GM18511 (cell line): ENCODE results near the gene CSNK1G3.
A peak's percentile ranks its signal among the peaks of the same experiment; 100 is the strongest.

Source experiments
- ATAC-seq: cut with Tn5 transposase; IDR thresholded peaks from one replicate; pipeline ENCODE4 v1.9.1; 2021; ENCODE audit warnings: mild to moderate bottlenecking, moderate library complexity; ENCODE audit not compliant: unreplicated experiment

Gene CSNK1G3

DNA sequence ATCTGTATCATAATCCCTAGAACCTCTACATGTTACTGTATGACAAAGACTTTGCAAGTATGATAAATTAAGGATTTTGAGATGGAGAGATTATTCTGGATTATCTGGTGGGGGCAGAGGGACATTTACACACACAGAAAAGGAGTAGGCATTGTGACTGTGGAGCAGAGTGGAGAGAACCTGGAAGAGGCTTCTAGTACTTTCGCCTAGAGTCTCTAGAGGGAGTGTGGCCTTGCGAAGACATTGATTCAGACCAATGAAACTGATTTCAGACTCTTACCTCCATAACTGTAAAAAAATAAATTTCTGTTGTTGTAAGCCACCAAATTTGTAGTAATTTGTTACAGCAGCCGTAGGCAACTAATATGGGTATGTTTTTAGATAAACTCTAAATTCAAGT lies 45.9 kb downstream of the CSNK1G3 start:
- ATAC-seq = no peak

DNA sequence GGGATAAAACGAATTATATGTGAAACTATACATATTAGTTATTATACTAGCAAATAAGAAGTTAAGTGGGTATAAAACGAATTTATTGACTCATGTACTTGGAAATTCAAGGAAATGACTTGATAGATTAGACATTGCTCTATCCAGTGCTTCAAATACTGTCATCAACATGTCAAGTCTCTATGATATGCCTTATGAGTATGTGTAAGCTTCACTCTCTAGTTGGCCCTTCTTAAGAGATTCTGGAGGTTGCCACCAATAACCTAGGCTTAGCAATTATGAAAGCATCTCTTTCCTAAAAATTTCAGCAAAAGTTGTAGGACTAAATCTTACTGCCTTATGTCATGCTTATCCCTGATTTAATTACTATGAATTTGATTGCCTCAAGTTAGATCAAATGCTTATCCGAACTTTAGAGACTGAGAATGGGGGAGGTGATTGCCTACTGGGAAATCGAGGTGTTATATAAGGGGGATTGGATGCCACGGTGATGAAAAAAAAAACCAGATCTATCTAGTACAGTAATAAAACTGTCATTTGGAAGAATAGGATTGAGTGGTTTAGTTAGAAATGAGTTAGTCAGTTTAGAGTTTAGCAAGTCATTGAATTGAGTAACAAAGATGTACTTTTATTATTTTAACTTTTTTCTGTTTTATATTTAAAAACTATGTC lies 46.9 kb downstream of the CSNK1G3 start:
- ATAC-seq = no peak

DNA sequence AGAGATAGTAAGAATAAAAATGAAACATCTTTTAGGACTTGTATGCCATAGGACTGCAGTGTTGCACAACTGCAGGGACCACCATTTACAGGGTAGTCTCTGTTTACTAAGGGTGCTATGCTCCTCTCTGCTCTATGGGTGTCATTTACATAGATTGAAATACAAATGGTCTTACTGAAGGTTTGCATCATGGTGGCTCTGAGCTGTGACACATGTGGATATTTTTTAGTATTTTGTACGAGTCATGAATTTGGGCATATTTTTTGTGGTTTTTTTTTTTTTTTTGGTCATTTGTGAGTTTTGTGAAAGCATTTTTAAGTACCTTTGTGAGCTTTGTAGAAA lies 47.4 kb downstream of the CSNK1G3 start:
- ATAC-seq = no peak

DNA sequence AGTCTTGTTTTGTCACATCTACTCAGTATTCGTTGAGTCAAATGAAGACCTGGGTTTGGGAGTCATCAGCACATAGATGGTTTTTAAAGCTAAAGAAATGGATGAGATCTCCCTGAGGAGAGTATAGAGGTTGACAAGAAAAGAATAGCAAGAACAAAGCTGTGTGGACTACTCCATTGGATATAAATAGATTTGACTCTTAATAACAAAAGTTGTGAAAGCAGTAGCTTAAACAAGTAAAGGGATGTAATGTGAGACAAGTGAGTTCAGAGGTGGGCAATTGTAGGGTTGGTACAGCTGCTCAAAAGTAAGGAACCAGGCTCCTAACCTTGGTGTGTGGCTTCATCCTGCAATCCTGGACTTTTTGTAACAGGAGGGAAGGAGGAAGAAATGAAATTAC lies 49.3 kb downstream of the CSNK1G3 start:
- no peak for ATAC-seq

DNA sequence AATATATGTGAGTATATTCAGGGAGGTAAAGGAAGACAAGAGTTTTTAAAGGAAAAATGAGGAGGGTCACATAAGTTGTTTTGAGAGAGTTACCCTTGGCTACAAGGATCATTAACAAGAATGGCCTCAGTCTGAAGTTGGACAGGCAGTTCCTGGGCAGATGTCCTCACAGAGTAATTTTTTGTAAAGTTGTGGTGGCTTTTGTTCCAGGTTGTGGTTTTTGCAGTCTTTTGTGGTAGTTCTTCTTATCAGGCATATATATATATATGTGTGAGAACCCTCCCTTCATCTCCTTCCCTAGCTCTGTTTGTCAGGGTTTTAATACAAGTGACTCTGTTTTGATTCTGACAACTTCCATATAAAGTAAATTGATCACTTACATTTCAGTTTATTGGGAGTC lies 60.0 kb downstream of the CSNK1G3 start:
- peak; percentile 78 for ATAC-seq

DNA sequence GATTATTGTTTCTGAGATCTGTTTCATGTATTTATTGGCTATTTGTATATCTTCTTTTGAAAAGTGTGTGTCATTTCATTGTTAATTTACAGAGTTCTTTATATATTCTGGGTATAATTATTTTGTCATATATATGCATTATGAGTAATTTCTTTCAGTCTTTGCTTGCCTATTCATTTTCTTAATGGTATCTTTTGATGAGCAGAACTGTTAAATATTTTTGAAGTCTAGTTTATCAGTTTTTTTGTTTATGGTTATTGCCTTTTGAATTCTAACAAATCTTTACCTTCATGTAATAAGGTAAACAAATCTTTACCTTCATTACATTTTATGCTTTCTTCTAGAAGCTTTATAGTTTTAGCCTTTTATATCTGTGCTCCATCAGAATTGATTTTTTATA lies 66.4 kb downstream of the CSNK1G3 start:
- ATAC-seq = no peak

DNA sequence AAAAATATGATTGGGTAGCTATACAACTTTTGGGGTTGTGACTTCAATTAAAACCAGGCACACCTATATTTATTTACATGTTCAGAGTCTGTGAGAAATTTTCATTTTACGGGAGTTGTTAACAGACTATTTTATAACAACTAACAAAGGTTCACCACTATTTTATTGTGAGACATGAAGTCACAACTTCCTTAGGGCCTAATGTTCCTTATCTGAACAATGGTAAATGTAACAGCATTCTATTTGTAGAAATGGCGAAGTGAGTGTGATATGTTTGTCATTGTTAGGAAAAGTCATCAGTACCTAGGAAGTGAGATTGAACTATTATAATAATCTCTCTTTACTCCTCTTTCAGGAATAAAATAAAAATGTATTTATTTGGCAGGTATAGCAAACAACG lies 67.4 kb downstream of the CSNK1G3 start:
- ATAC-seq = no peak

DNA sequence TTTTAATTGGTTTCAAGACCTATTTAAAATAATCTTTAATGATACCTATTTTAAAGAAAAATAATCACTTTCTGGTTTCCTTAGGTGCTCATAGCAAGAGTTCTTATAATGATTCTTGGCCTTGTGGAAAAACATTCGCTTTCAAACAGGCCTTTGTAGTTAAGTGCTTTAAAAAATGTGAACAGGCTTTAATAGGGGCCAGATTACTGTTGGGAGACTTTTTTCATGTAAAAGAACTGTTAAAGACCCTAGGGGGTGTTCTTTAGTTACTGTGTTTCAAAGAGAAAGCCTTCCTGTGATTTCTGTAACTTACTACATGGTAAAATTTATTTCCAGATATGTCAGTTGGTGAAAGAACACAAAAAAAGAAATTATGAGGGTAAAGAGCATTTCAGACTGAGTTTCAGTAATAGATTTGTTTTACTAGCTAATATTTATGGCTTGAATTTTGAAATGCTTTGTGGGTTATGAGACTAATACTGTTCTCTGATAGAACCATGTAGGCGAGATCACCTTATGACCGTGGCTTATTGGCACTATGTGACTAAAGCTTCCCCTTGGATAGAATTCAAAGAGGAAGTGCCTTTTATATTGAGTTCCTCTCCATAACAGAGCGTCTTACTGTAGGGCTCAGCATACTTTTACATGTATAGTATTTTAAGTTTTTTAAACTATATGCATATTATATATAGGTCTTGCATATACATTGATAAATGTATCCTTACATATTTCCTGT lies 70.7 kb downstream of the CSNK1G3 start:
- no peak for ATAC-seq

DNA sequence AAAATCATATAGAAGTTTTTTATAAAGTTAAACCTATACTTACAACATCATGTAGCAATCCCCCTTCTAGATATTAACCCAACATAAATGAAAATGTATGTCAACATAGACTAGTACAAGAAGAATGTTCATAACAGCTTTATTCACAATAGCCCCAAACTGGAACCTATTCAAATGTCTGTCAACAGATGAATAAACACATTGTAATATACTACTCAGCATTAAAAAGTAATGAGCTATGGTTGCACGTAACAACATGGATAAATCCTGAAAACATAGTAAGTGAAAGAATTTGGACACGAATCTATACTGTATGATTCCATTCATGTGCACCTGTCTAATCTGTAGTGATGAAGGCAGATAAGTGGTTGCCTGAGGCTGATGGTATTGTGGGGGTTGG lies 73.9 kb downstream of the CSNK1G3 start:
- ATAC-seq = no peak

DNA sequence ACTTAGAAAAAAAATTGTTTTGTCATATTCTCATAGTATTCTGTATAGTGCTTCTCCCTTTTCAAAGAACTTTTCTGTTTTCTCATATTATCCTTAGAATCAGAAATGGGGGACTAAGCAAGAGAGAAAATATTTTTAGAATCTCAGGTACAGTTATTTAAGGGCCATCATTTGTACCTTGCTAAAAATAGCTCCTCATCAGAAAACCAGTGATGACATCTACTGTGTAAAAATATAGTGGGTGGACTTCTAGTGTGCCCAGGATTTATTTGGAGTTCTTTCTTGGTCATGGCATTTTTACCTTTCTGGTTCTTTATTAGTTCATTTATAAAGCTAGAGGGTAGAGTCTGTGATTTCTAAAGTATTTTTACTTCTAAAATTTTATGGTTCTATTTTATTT lies 82.5 kb downstream of the CSNK1G3 start:
- ATAC-seq = no peak

DNA sequence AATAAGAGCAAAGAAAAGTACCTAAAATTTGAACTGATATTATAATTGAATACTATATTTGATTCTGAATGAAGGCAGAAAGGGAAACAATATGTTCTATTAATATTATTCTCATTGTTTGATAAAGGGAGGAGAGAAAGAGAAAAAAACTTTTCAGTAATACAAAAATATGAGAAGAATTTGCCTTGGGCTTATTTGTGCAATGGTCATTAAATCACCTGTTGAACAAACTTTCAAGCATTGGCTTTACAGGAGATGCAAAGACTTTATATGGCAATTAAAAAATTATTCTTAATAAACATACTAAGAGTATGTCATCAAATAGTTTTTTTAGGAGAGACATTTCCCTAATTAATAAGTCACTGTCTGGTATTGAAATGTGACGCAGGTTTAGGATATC lies 85.0 kb downstream of the CSNK1G3 start:
- ATAC-seq = no peak

DNA sequence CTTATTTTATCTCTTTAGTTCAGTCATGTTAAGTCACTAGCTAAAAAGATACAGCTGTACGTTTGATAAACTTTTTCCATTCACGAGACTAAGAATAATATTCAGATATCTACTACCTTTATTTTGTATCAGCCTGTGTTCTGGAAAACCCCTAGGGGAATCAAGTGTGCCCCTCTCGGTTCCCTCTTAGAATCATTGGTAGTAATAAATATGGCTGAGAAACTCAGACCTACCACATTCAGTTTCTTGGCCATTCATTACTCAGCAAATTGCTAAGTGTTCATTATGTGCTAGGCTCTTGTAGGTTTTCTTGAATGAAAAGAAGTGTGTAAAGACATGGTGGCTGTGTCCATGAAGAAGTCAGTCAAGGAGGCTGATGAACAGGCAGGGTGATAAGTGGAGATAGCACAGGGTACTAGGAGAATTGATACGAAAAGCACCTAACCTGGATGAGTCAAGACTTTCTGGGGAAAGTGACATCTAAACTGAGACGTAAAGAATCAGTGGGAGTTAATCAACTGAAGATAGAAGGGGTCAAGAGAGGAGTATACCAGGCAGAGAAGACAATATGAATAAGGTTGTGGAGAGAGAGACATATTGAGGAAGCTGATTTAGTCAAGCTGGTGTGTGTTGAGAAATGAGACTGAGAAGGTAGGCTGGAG lies 86.2 kb downstream of the CSNK1G3 start:
- ATAC-seq = peak; percentile 60

DNA sequence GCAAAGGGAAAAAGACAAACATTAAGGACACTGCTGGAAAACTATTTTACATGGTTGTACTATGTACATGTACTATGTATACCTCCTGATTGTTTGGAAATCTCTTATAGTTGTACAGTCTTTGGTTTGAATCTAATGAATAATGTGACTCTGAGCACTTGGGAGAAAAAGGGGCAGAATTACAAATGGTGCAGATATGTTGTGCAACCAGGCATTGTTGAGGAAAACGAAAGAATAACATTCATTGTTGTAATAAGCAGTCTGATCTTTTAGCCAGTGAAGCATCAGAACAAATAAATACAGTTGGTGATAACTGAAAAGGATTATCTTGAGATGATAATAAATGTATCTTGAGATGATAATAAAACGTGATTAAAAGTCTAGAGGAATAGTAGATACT lies 87.2 kb downstream of the CSNK1G3 start:
- ATAC-seq = no peak

DNA sequence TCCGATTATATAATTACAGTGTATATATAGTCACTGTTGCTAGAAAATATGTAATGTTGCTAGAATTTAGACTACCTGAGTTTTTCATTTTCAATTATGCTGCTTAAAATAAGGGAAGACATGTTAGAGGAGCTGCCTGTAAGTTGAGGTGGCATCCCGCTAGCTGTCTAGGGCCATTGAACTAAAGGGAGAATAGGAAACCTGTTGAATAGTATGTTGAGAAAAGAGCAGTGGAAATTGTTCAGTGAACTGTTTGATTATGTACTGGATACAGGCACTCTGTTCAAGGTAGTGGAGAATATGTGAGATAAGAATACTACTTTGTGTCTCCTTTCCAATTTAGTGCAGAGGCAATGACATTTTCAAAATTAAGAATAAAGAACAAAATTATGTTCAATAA lies 89.6 kb downstream of the CSNK1G3 start:
- ATAC-seq = no peak

DNA sequence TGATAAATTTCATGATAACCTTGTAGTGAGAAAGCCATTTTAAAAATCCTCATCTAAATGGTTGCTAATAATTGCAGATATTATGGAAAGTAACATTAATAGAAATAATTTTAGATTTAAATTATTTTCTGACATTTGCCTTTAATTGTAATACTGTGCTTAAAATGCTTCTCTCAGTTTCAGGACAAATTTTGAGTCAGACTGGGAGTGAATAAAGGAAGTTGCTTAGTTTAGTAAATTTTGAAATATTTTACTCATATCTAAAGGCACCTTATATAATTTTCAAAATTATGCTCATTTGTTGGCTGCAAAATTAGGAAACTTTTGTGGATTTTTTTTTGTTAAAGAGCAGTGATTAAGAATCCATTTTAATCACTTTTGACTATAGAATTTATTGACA lies 93.8 kb downstream of the CSNK1G3 start:
- ATAC-seq = peak; percentile 79

DNA sequence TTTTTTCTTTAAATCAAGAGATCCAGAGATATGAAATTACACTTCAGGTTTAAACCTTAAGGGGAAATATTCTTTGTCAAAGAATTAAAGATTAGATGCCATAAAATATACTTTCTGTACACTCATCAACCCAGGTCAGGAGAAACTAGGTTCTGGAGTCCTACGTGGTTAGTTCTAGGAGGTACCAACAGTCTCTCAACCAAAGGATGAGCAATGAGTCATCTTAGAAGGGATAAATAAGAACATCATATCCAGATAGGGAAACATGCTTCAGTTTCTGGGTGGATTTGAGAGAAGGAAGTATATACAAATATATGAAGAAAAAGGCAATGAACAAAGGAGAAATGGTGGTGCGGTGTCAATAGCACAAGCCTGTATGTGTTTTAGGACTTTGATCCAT lies 98.2 kb downstream of the CSNK1G3 start:
- no peak for ATAC-seq

DNA sequence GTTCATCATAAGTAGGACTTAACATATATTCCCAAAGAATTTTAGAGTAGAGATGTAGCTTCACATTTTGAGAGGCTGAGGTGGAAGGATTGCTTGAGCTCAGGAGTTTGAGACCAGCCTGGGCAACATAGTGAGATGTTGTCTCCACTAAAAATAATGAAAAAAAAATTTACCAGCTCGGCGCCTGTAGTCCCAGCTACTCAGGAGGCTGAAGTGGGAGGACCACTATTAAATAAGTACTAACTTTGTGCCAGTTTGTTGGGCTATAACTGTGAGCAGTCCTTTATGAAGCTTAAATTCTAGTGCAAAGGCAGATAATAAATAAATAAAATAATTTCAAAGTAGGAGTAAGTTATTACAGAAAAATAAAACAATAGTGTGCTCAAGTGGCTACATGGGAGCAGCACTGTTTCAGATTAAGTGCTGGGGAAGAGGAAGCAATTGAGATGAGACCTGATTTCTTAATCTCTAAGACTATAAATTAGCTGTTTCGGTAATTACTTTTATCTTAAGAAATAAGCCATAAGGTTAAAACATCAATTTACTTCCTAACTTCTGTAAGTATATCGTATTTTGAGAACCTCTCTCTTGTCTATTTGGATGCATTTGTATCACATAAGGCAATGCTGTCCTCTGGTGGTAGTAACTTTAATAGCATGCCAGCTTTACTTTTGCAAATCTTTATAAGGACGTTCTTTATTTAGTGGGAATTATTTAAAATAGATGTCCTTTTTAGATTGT lies 98.9 kb downstream of the CSNK1G3 start:
- ATAC-seq = peak; percentile 77

DNA sequence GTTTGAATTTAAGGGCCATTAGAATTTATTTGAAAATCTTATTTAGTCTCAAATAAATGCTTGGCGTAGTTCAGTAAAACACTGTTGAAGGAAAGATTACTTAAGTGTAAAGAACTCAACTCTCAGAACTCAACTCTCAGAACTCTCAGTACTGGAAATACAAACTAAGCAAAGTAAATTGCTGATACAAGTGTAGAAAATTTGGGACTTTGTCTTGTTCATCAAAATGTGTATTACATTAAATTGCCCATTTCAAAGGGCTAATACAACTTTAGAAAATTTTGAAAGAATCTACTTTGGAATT lies 99.4 kb downstream of the CSNK1G3 start:
- peak; percentile 19 for ATAC-seq

DNA sequence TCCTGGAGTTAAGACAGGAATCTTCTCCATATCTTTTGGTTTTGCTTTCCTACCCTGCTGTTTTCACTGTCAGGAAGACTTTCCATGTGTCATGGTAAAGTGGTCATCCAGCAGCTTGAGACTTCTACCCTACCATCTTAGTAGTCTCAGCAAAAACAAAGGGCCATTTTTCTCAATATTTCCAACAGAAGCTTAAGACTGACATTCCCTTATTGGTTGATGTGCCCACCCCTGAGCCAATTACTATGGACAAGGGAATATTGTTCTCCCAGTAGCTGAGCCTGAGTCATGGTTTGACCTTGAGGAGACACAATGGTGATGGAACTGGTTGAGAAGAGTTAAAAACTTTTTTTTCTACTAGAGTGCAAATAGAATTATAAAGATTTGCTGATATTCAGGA lies 105.6 kb downstream of the CSNK1G3 start:
- ATAC-seq = no peak

DNA sequence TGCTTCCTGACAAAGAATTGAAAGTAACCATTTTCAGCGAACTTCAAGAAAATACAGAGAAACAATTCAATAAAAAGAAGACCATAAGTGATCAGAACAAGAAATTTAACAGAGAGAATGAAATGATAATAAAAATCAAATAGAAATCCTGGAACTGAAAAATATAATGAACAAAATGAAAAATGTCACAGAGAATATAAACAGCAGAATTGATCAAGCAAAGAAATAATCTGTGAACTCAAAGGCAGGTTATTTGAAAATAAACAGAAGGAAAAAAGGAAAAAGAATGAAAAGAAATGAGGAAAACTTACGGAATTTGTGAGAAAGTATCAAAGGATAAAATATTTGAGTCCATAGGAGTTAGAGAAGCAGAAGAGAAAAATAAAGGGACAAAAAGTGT lies 114.1 kb downstream of the CSNK1G3 start:
- ATAC-seq = no peak

DNA sequence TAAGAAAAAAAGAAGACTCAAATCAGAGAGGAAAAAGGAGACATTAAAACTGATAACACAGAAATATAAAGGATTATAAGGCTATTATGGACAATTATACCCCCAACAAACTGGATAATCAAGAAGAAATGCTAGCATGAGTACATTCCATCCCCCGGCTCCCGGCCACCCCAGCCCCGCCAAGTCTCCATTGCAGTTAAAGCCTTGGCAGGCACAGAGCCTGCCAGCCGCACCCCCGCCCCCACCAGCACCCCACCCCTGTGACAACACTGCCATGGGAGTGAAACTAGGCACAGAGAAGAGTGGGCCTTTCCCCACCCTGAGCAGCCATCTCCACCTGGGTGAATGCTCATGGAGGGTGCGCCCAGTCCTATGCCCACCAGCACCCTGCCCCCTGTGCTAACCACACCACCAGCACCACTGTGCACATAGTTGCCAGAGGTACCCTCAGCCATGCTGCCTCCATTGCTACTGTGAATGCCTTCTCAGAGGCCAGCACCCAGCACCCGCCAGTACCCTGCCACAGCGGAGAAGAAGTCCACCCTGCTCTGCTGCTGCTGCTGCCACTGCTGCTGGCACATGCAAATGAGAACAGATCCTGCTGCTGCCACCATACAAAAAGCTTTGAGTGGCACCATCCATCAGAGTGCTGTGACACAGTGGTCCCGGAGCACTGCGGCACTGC lies 117.0 kb downstream of the CSNK1G3 start:
- no peak for ATAC-seq
